Liver (tissue), 9 donors: ENCODE measurements around the gene KLF15. TPM values are rescaled to one million over a fixed set of nuclear protein-coding genes. Genes with fewer than 3 reads are reported as not detected.
A peak's percentile ranks its signal among the peaks of the same experiment; 100 is the strongest.

Experiments used
- DNase-seq: peaks from one replicate; pipeline ENCODE4 v3.0.0-alpha.2; 2017; ENCODE audit warnings: low spot score
- H3K27ac ChIP-seq, 2 donors: one replicate each; pipeline ENCODE4 v1.7.0; 2013; ENCODE audit warnings: inconsistent platforms in 2 of 2, low read length in 2 of 2, control low read depth in 1 of 2, low read depth in 1 of 2, mild to moderate bottlenecking in 1 of 2
- H3K27me3 ChIP-seq, 4 donors: one replicate each; pipeline versions ENCODE4 v1.6.1 to v1.7.0; 2013; ENCODE audit warnings: low read length in 3 of 4, inconsistent platforms in 1 of 4, mild to moderate bottlenecking in 1 of 4, moderate library complexity in 1 of 4; ENCODE audit not compliant: control insufficient read depth in 4 of 4, insufficient read depth in 4 of 4
- H3K36me3 ChIP-seq, 4 donors: one replicate each; pipeline versions ENCODE4 v1.6.1 to v1.7.0; 2013; ENCODE audit warnings: low read length in 3 of 4, mild to moderate bottlenecking in 3 of 4, low read depth in 1 of 4, moderate library complexity in 1 of 4; ENCODE audit not compliant: control insufficient read depth in 4 of 4, insufficient read depth in 3 of 4
- H3K4me1 ChIP-seq, 4 donors: one replicate each; pipeline versions ENCODE4 v1.6.1 to v1.7.0; 2013; ENCODE audit warnings: low read length in 3 of 4, mild to moderate bottlenecking in 3 of 4, moderate library complexity in 1 of 4; ENCODE audit not compliant: control insufficient read depth in 4 of 4, insufficient read depth in 4 of 4
- H3K4me3 ChIP-seq, 3 donors: one replicate each; pipeline versions ENCODE4 v1.6.1 to v1.7.0; 2013; ENCODE audit warnings: low read length in 3 of 3, control low read depth in 1 of 3, low read depth in 1 of 3, mild to moderate bottlenecking in 1 of 3
- H3K9ac ChIP-seq, 2 donors: one replicate each; pipeline ENCODE4 v1.7.0; 2013; ENCODE audit warnings: low read length in 2 of 2, mild to moderate bottlenecking in 2 of 2, moderate library complexity in 2 of 2, control low read depth in 1 of 2, low read depth in 1 of 2
- H3K9me3 ChIP-seq, 4 donors: one replicate each; pipeline versions ENCODE4 v1.6.1 to v1.7.0; 2013; ENCODE audit warnings: low read length in 3 of 4; ENCODE audit not compliant: control insufficient read depth in 4 of 4
- ATF3 ChIP-seq: IDR thresholded peaks from 2 replicates; pipeline ENCODE4 v1.6.1; 2016; ENCODE audit warnings: antibody characterized with exemption
- CTCF ChIP-seq: fragments of 150-350 bp; IDR thresholded peaks from 2 replicates; pipeline ENCODE4 v1.5.1; 2017; ENCODE audit warnings: improper control_type of control experiment, low read depth, low read length; ENCODE audit not compliant: missing input control
- EGR1 ChIP-seq, 2 donors: IDR thresholded peaks; 2 replicates each; pipeline ENCODE4 v1.6.1; 2016 to 2018; ENCODE audit warnings: antibody characterized with exemption in 2 of 2, low read depth in 2 of 2
- FOXA1 ChIP-seq: IDR thresholded peaks from 2 replicates; pipeline ENCODE4 v1.6.1; 2016; ENCODE audit warnings: antibody characterized with exemption
- FOXA2 ChIP-seq: IDR thresholded peaks from 2 replicates; pipeline ENCODE4 v1.6.1; 2016; ENCODE audit warnings: antibody characterized with exemption
- GABPA ChIP-seq, 2 donors: IDR thresholded peaks in 1 of 2; conservative IDR thresholded peaks in 1 of 2; 2 replicates each; pipeline ENCODE4 v1.6.1; 2016; ENCODE audit warnings: antibody characterized with exemption in 2 of 2, mild to moderate bottlenecking in 1 of 2, moderate library complexity in 1 of 2
- HNF4A ChIP-seq, 2 donors: conservative IDR thresholded peaks; 2 replicates each; pipeline ENCODE4 v1.6.1; 2016; ENCODE audit warnings: antibody characterized with exemption in 2 of 2, mild to moderate bottlenecking in 2 of 2
- HNF4G ChIP-seq: IDR thresholded peaks from 2 replicates; pipeline ENCODE4 v1.6.1; 2016; ENCODE audit warnings: antibody characterized with exemption
- JUND ChIP-seq, 2 donors: IDR thresholded peaks; 2 replicates each; pipeline ENCODE4 v1.6.1; 2016; ENCODE audit warnings: antibody characterized with exemption in 2 of 2
- MAX ChIP-seq: IDR thresholded peaks from 2 replicates; pipeline ENCODE4 v1.6.1; 2016; ENCODE audit warnings: antibody characterized with exemption
- NR2F2 ChIP-seq: IDR thresholded peaks from 2 replicates; pipeline ENCODE4 v1.6.1; 2016; ENCODE audit warnings: antibody characterized with exemption
- RAD21 ChIP-seq, 2 donors: IDR thresholded peaks; 2 replicates each; pipeline ENCODE4 v1.6.1; 2016; ENCODE audit warnings: antibody characterized with exemption in 2 of 2, mild to moderate bottlenecking in 2 of 2
- REST ChIP-seq: IDR thresholded peaks from 2 replicates; pipeline ENCODE4 v1.6.1; 2016; ENCODE audit warnings: antibody characterized with exemption, mild to moderate bottlenecking
- RXRA ChIP-seq, 2 donors: IDR thresholded peaks; 2 replicates each; pipeline ENCODE4 v1.6.1; 2017 to 2018; ENCODE audit warnings: antibody characterized with exemption in 2 of 2, mild to moderate bottlenecking in 1 of 2
- SP1 ChIP-seq: IDR thresholded peaks from 2 replicates; pipeline ENCODE4 v1.6.1; 2018; ENCODE audit warnings: antibody characterized with exemption, mild to moderate bottlenecking
- TAF1 ChIP-seq: conservative IDR thresholded peaks from 2 replicates; pipeline ENCODE4 v1.6.1; 2016; ENCODE audit warnings: antibody characterized with exemption, mild to moderate bottlenecking
- YY1 ChIP-seq: IDR thresholded peaks from 2 replicates; pipeline ENCODE4 v1.6.1; 2016; ENCODE audit warnings: antibody characterized with exemption, mild to moderate bottlenecking
- ZBTB33 ChIP-seq: IDR thresholded peaks from 2 replicates; pipeline ENCODE4 v1.6.1; 2016; ENCODE audit warnings: antibody characterized with exemption
- WGBS: extraction: QIAGEN DNeasy Blood & Tissue Kit; methylation state at CpG from one replicate; pipeline ENCODE4 v1.1.7; 2013; 5-methylcytosine and 5-hydroxymethylcytosine counted together
- polyA plus RNA-seq, 2 donors: library from polyadenylated mRNA; stranded (reverse) in 1 of 2; unstranded in 1 of 2; fragments of 200-250 nt in 1 of 2; fragments of >200 nt in 1 of 2; fragmentation: Nextera tagmentation in 1 of 2; extraction: Ambion mirVana in 1 of 2; gene quantifications; one replicate each; pipeline versions ENCODE4 v1.2.1 to v1.2.3, GENCODE V29; 2013 to 2015
- total RNA-seq, 2 donors: library from RNA; depleted of rRNA; stranded (reverse); fragments of >200 nt; gene quantifications; one replicate each; pipeline ENCODE4 v1.2.3, GENCODE V29; 2014
- donor health status: healthy.
- donor health status: healthy.
- donor health status: healthy.
- donor health status: healthy.
- donor health status: healthy.

Gene KLF15
- total and polyA plus RNA-seq, 4 donors = 21.4 to 103 (median 49.3) TPM

GRCh38 chr3:126389794-126390146 is 32.6 kb upstream of the KLF15 start:
- DNase-seq = no peak
- Histone ChIP-seq H3K9me3 (no peaks in the 10 kb centered on the region), H3K27ac (peak overlapping the region; percentile 83 to 94), H3K36me3 (no peaks in the 10 kb centered on the region), H3K9ac (peak overlapping the region; percentile 16 to 33), H3K4me1 (peaks cover 0 to 8% (median 4%) of the 10 kb centered on the region in 4 donors), H3K27me3 (no peaks in the 10 kb centered on the region), H3K4me3 (peak overlapping the region in 1 of 3 donors; percentile 45)
- 66% methylated on average over 17 of the region's 17 CpGs for WGBS
- TF ChIP-seq SP1 = no peak
- no peak for TF ChIP-seq TAF1
- TF ChIP-seq HNF4G = no peak
- TF ChIP-seq NR2F2 = no peak
- no peak for TF ChIP-seq CTCF
- no peak for TF ChIP-seq GABPA (IDR thresholded peaks at IDR 0.05 in 1 of 2, conservative IDR thresholded peaks at IDR 0.05 in 1 of 2)
- TF ChIP-seq EGR1 (IDR thresholded peaks at IDR 0.05; ENCODE audit: low read depth in 2 of 2) = no peak
- no peak for TF ChIP-seq RXRA (IDR thresholded peaks at IDR 0.05)
- no peak for TF ChIP-seq FOXA2
- no peak for TF ChIP-seq YY1
- no peak for TF ChIP-seq JUND (IDR thresholded peaks at IDR 0.05)

- peak; percentile 74 for DNase-seq
- peak overlapping the region in 2 of 3 donors; percentile 39 to 45 for H3K4me3 ChIP-seq
- H3K9me3 ChIP-seq = no peaks in the 10 kb centered on the region
- peak overlapping the region; percentile 33 to 74 for H3K9ac ChIP-seq
- H3K36me3 ChIP-seq = no peaks in the 10 kb centered on the region
- H3K4me1 ChIP-seq = peaks cover 0 to 8% (median 4%) of the 10 kb centered on the region in 4 donors
- H3K27ac ChIP-seq = peak overlapping the region; percentile 83 to 94
- TF ChIP-seq ATF3 = no peak
- TF ChIP-seq HNF4G = no peak
- TF ChIP-seq EGR1 (IDR thresholded peaks at IDR 0.05; ENCODE audit: low read depth in 2 of 2) = no peak
- TF ChIP-seq JUND (IDR thresholded peaks at IDR 0.05) = peak in 1 of 2 donors; percentile 60
- peak; percentile 77 to 84 for TF ChIP-seq RXRA (IDR thresholded peaks at IDR 0.05)
- peak; percentile 98 for TF ChIP-seq CTCF
- TF ChIP-seq FOXA1 = peak; percentile 85
- TF ChIP-seq REST = peak; percentile 86
- peak; percentile 88 for TF ChIP-seq FOXA2
- no peak for TF ChIP-seq ZBTB33
- TF ChIP-seq TAF1 = peak; percentile 57
- TF ChIP-seq RAD21 (IDR thresholded peaks at IDR 0.05) = peak; percentile 86 to 87
- peak; percentile 55 to 64 for TF ChIP-seq HNF4A (conservative IDR thresholded peaks at IDR 0.05)
- peak; percentile 89 for TF ChIP-seq SP1
- TF ChIP-seq MAX = no peak
- TF ChIP-seq NR2F2 = no peak
- TF ChIP-seq GABPA (IDR thresholded peaks at IDR 0.05 in 1 of 2, conservative IDR thresholded peaks at IDR 0.05 in 1 of 2) = no peak
- TF ChIP-seq YY1 = peak; percentile 66
- WGBS = 2% methylated on average over 58 of the region's 58 CpGs
- H3K27me3 ChIP-seq = no peaks in the 10 kb centered on the region
Observed at GRCh38 chr3:126389112-126389793, 32.0 kb upstream of the KLF15 start.
